ENCODE results near the gene C3orf85.

Gene C3orf85

DNA sequence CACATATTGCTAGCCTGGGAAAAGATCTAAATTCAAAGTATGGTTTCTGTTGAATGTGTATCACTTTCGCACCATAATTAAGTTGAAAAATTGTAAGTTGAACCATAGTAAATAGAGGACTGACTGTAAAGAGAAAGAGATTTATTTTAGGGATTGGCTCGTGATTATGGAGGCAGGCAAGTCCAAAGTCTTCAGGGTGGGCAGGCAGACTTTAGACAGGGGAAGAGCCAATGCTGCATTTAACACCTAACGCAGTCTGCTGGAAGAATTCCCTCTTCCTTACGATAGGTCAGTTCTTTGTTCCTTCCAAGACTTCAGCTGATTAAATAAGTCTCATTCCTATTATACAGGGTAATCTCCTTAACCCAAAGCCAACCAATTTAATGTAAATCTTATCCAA lies 15.8 kb downstream of the C3orf85 start:
- DNase-seq (ENCODE audit: low read depth in 3 of 3), result no peak

DNA sequence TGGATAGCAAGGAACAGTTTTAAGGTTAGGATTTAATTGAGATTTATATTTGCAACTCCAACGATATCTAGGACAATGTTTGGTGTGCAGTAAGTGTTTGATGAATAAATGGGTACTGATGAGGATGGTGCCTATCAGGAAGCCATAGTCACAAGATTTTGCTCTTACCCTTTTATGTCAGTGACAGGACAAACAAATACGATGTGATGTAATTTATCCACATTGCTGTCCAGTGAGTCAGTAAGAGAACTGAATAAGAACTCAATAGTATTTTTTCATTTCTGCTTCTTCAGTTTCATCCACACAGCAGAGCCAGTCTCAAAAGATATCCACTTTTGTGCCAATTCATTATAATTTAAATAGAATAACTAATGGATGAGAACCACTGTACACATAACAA lies 18.5 kb downstream of the C3orf85 start:
- DNase-seq (ENCODE audit: low read depth in 3 of 3), result no peak

- no peak for DNase-seq (ENCODE audit: low read depth in 3 of 3)
Measured at GRCh38 chr3:109155828-109156227, 19.3 kb downstream of the C3orf85 start.

- no peak for DNase-seq (ENCODE audit: low read depth in 3 of 3)
Measured at GRCh38 chr3:109161487-109162123, 25.1 kb downstream of the C3orf85 start.

- DNase-seq (ENCODE audit: low read depth in 3 of 3), result no peak
Measured at GRCh38 chr3:109165905-109166304, 29.4 kb downstream of the C3orf85 start.

DNA sequence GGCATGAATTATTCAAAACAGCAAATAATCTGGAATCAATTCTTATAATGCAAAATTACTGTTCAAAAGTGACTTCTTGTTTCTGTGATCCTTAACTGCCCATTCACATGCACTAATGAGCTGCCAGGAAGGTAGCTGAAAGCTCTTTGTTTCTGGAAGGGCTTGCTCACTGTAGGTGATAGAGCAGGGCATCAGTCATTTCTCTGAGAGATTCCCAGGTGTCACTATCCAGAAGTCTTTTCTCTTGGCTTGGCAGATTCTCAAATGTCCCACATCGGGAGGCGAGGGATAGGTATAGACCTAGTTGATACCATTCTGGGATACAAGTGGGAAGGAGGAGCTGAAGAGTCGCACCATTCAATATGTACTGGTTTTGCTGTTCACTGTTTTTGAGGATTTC lies 35.0 kb downstream of the C3orf85 start:
- no peak for DNase-seq (ENCODE audit: low read depth in 3 of 3)

DNA sequence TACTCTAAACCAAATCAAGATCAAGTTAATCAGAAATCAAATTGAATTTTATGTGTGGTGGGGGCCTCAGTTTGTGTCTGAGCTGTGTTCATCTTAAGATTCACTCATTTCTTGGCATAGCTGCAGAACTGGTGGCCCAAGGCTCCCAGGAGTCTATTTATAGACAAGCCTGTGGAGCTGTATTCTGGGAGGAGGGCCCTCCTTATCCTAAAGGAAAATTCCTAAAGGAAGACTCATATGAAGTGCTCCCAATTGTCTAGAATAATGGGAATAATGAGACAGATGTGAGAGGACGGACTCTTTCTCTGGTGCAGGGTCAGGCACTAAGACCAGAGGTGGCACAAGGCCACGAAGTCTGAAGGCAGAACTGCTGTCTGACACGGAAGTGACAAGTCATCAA lies 38.9 kb downstream of the C3orf85 start:
- no peak for DNase-seq (ENCODE audit: low read depth in 3 of 3)

GRCh38 chr3:109176726-109177125 lies 40.2 kb downstream of the C3orf85 start:
- DNase-seq (ENCODE audit: low read depth in 3 of 3), result no peak

DNA sequence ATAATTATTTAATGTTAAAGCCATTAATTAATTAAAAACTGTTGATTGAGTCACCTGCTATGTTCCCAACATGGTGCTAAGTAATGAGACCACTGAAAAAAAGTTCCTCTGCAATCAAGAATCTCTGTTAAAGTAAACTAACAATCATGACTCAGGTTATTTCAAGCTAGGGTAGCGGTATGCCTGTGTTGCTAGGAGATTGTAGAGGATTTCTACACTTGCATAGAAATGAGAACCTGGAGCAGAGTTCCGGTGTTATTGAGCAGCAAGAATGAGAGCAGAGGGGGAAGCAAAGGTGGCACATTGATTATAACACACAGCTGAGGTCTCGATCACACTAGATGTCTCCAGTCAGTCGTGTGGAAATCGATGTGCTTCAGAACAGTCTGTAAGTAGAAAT lies 41.4 kb downstream of the C3orf85 start:
- no peak for DNase-seq (ENCODE audit: low read depth in 3 of 3)

DNA sequence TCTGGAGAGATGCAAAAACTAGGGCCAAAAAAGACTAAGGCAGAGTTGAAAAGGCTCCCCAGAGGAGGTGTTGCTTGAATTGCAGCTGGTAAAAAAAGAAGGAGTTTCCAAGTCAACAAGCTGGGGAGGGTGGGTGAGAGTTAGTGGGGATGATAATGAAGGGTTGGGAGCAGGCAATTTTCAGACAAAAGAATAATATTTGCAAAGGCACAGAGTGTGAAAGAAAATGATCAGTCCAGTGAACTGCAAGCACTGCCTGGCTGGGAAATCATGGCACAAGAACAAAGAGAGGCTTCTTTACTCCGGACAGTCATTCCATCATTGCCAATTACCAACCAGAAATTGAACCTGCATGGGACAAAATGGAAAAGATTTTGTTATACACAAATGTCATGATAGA lies 42.2 kb downstream of the C3orf85 start:
- no peak for DNase-seq (ENCODE audit: low read depth in 3 of 3)

- DNase-seq (ENCODE audit: low read depth in 3 of 3), result no peak
Measured at GRCh38 chr3:109184726-109185125, 48.2 kb downstream of the C3orf85 start.

GRCh38 chr3:109187390-109187789 lies 50.9 kb downstream of the C3orf85 start:
- no peak for DNase-seq (ENCODE audit: low read depth in 3 of 3)

- no peak for DNase-seq (ENCODE audit: low read depth in 3 of 3)
Measured at GRCh38 chr3:109188741-109189140, 52.2 kb downstream of the C3orf85 start.

- DNase-seq (ENCODE audit: low read depth in 3 of 3), result no peak
Measured at GRCh38 chr3:109191421-109191820, 54.9 kb downstream of the C3orf85 start.

- DNase-seq (ENCODE audit: low read depth in 3 of 3), result no peak
Measured at GRCh38 chr3:109195815-109196214, 59.3 kb downstream of the C3orf85 start.
